GM12891 (cell line): ENCODE measurements around the gene ADSL. TPM values are rescaled to one million over a fixed set of nuclear protein-coding genes. Genes with fewer than 3 reads are reported as not detected.
"Not testable (repeated sequence)": the region's sequence is repeated elsewhere in the genome, so short reads cannot be mapped to it uniquely, and the experiment has no call there.

Experiments used
- DNase-seq: peaks from one replicate; pipeline ENCODE4 v3.0.0; 2011; ENCODE audit warnings: low spot score; ENCODE audit not compliant: insufficient read length
- FAIRE-seq: peaks from 2 replicates; lab custom pipeline; 2011; peaks lifted over from hg19 to GRCh38; lab: Jason Lieb, UNC
- PAX5 ChIP-seq: IDR thresholded peaks from 2 replicates; pipeline ENCODE4 v1.6.1; 2011; ENCODE audit warnings: low read length, moderate library complexity, mild to moderate bottlenecking; ENCODE audit not compliant: insufficient read depth, severe bottlenecking
- POLR2A ChIP-seq: IDR thresholded peaks from 2 replicates; pipeline ENCODE4 v1.6.1; 2011; ENCODE audit warnings: low read depth, low read length, control low read depth
- POLR2AphosphoS5 ChIP-seq: IDR thresholded peaks from 2 replicates; pipeline ENCODE4 v1.6.1; 2011; ENCODE audit warnings: low read depth, low read length, control low read depth
- POU2F2 ChIP-seq: IDR thresholded peaks from 2 replicates; pipeline ENCODE4 v1.6.1; 2011; ENCODE audit warnings: low read depth, mild to moderate bottlenecking, control low read depth, low read length, moderate library complexity
- SPI1 ChIP-seq: IDR thresholded peaks from 2 replicates; pipeline ENCODE4 v1.6.1; 2011; ENCODE audit warnings: low read depth, low read length, control low read depth
- TAF1 ChIP-seq: IDR thresholded peaks from 2 replicates; pipeline ENCODE4 v1.6.1; 2011; ENCODE audit warnings: low read depth, low read length, control low read depth
- polyA plus RNA-seq: library from polyadenylated mRNA; unstranded; fragments of >200 nt; gene quantifications from one replicate; pipeline ENCODE4 v1.2.1, GENCODE V29; 2012; ENCODE audit warnings: low read depth, missing spikeins, inconsistent platforms; ENCODE audit not compliant: missing spikeins

Gene ADSL
- polyA plus RNA-seq, result 108 TPM

DNA sequence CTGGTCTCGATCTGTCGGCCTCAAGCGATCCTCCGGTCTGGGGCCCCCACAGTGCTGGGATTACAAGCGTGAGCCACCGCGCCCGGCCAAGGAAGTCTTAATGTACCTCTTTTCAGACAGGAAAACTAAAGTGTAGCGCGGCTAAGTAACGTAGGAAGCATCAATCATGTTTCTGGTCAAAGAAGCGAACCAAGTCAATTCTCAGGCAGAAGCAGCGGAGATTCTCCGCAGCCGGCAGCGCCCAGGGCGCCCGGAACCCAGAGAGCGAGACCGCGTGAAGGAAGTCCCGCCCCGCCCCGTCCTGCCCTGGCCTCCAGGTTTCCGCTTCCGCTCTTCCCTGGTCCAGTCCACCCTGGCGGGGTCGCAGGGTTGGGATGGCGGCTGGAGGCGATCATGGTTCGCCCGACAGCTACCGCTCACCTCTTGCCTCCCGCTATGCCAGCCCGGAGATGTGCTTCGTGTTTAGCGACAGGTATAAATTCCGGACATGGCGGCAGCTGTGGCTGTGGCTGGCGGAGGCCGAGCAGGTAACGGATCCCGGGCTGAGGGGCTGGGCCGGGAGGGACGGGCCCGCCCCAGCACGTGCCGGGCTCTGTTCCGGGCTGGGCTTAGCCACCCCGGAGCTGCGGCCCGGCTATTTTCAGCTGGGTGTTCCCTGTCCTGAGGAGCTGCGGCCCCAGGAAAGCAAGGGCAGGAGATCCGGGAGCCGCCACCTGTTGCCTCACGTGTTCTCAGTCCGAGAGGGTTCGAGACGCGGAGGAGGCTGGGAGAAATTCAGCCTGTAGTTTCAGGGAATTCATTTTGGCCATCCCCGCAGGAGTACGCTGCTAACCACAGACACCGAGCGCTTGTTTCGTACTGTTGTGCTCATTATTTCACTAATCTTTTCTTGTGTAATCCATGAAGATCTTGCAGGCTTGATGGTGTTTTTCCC, at the start of gene ADSL:
ADSL (plus strand) TSS at position 316 of the 934 bp plus-strand sequence; CDS start at position 375, 59 bp downstream.
- FAIRE-seq, result peak; percentile 94
- peak; percentile 79 for DNase-seq
- TF ChIP-seq POLR2AphosphoS5 (peak; percentile 97), POU2F2 (peak; percentile 64; the same call in 1 of the 2 replicates), PAX5 (peak; percentile 18), SPI1 (peak; percentile 62), TAF1 (peak; percentile 80), POLR2A (peak; percentile 96)

DNA sequence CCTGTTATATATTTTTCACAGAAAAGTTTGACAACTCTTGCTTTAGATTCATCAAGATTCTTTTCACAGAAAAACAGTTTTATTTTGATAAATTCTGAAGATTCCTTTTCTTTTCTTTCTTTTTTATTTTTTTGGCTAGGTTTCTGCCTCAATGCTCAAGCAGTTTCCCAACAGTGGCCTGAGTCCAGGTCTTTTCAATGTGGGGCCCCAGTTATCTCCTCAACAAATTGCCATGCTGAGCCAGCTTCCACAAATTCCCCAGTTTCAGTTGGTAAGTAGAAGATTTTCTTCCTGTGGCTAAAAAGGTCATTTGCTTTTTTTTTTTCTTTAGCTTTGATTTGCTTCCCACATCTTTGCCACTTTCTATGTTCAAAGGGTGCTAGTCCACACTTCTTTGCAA, 46.0 kb upstream of the ADSL start:
- TF ChIP-seq POLR2A (no peak), SPI1 (no peak), POU2F2 (no peak), PAX5 (no peak), POLR2AphosphoS5 (no peak), TAF1 (no peak)
- FAIRE-seq (no peak), DNase-seq (no peak)

DNA sequence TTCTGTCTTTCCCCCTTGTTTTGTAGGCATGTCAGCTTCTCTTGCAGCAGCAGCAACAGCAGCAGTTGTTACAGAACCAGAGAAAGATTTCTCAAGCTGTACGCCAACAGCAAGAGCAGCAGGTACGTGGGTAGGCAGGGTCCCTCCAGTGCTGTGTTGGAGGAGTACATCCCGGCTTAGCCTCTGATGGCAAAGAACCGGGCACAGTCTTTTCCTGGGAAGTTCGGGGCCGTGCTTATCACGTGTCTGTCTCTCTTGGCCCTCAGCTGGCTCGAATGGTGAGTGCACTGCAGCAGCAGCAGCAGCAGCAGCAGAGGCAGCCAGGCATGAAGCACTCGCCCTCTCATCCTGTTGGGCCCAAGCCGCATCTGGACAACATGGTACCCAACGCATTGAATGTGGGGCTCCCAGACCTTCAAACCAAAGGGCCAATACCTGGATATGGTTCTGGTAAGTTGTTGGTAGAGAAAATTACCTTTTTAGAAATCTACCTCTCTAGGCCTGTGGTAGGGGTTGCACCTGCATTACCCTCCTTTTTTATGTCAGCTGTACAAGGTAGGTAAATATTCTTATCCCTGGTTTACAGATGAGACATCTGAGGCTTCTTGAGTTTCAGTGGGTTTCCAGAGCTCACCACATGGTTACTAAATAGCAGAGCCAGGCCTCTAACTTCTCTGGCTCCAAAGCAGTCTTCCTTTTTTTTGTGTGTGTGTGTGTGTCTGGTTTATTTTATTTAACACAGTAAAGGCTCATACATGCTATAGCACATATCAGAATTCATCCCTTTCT, 45.2 kb upstream of the ADSL start:
- peak; percentile 87 for FAIRE-seq

DNA sequence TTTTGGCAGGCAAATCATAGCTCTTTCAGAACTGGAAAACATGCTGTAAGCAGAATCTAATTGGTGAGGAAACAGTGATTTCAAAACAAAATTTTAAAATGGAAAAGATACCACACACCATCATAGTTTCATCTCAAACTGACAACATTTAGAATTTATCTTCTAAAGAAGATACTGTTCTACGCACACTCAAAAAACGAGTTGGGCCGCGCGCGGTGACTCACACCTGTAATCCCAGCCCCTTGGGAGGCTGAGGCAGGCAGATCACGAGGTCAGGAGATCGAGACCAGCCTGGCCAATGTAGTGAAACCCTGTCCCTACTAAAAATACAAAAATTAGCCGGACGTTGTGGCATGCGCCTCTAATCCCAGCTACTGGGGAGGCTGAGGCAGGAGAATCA, 44.2 kb upstream of the ADSL start:
- TF ChIP-seq SPI1, result no peak
- TF ChIP-seq PAX5, result no peak
- no peak for TF ChIP-seq POLR2A
- no peak for TF ChIP-seq TAF1
- TF ChIP-seq POLR2AphosphoS5, result no peak
- TF ChIP-seq POU2F2, result no peak
- DNase-seq (no peak), FAIRE-seq (no peak)

More for the DNA sequence above, 45.2 kb upstream of the ADSL start:
- peak; percentile 46 for DNase-seq
- no peak for TF ChIP-seq SPI1
- TF ChIP-seq TAF1, result no peak
- TF ChIP-seq POLR2AphosphoS5, result no peak
- TF ChIP-seq PAX5, result peak; percentile 61
- TF ChIP-seq POU2F2, result no peak

DNA sequence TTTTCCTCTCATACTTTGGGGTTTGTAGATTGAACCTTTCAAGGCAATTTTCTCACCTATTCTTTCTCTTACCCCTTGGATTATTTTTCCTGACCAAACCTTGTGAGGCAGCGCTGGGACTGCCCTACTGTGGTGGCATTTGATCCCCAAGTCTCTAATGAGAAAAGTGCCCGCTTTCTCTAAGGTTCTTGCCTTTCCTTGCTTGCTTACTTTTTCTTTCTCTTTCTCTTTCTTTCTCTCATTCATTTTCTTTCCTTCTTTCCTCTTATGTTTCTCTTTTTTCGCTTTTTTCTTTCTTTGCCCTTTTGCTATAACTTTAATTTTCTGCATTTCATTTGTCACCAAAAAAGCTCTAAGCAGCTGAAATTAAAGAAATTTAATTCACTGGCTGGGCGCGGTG, 40.7 kb upstream of the ADSL start:
- FAIRE-seq (no peak), DNase-seq (no peak)
- TF ChIP-seq POU2F2, result no peak
- no peak for TF ChIP-seq PAX5
- no peak for TF ChIP-seq SPI1
- no peak for TF ChIP-seq TAF1
- no peak for TF ChIP-seq POLR2A
- no peak for TF ChIP-seq POLR2AphosphoS5

DNA sequence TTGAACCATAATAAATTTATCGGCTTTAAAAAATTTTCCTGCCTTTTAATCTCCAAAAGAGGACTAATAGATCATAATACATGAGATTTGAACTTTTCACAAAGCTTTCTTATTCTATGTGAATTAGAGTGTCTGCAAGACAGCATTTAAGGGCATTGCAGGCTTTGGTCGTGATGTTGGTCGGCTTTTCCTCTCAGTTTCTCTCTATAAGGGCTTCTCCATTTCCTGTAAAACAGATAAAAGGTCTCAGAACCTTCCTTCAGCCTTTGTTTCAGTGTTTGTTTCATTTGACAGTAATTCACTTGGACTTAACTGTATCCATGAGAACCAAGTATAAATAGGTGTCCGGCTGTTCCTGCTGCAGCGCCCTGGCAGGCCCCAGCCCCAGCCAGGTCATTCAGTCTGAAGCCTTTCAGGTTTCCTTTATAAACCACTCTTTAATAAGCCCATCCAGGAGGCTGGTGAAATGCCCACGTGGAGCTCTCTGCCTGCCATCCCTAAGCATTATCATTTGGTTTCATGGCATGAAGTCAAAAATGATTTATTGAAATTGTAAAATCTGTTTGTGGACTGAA, 37.2 kb upstream of the ADSL start:
- DNase-seq (no peak), FAIRE-seq (no peak)
- TF ChIP-seq POU2F2 (no peak), PAX5 (no peak), TAF1 (no peak), SPI1 (no peak), POLR2A (no peak), POLR2AphosphoS5 (no peak)

DNA sequence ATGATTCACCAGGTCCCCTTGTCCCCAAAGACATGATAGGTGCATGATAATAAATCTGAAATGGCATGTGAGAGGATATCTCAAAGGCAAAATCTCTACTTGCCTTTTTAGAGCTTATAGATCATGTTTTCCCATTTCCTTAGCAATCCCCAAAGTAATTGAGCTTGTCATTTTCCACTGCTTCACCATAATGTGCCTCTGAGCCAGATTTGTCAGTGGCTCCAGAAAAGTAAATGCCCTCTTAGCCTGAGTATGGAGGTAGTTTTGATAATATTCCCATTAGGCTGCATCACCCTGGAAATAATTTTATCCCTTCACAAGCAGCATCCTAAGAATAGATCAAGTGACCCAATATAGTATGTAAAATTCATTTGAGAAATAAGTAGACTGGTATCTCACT, 36.7 kb upstream of the ADSL start:
- DNase-seq (no peak), FAIRE-seq (no peak)
- TF ChIP-seq POLR2A (no peak), SPI1 (no peak), TAF1 (no peak), POLR2AphosphoS5 (no peak), POU2F2 (no peak), PAX5 (no peak)

DNA sequence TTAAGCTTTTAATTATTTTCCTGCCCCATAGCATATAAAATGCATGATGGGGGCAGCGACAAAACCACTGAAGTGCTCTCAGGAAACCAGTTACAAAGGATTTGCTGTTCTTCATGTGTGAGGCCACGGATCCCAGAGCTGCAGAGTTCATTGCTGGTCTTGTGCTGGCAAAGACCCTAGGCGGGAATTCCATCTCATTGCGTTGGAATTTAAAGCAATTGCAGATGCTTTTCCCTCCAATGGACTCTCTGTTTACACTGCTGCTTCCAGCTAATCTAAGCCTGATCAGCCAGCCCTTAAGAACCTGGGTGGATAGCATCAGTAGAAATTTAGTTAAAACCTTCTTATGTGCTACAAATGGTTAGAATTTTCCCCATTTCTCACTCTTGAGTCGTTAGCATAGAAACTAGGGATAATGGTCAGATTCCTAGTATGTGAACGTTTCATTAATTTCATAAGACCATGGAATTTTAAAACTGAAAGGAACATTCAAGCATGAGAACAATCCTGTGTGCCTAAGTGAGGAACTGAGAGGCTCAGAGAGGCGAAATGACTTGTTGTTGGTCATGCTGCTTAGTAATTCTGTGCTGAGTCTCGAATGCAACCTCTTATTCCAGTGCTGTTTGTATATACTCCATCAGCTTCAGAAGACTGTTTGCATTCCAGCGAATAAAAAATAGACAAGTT, 36.1 kb upstream of the ADSL start:
- DNase-seq (no peak), FAIRE-seq (peak; percentile 26)
- TF ChIP-seq POLR2A (no peak), SPI1 (peak; percentile 93)

GRCh38 chr22:40310768-40311120, 35.6 kb upstream of the ADSL start:
- DNase-seq, result no peak
- TF ChIP-seq POLR2AphosphoS5 (no peak), POU2F2 (no peak), POLR2A (no peak), PAX5 (no peak), TAF1 (no peak), SPI1 (no peak)
- FAIRE-seq, result no peak

DNA sequence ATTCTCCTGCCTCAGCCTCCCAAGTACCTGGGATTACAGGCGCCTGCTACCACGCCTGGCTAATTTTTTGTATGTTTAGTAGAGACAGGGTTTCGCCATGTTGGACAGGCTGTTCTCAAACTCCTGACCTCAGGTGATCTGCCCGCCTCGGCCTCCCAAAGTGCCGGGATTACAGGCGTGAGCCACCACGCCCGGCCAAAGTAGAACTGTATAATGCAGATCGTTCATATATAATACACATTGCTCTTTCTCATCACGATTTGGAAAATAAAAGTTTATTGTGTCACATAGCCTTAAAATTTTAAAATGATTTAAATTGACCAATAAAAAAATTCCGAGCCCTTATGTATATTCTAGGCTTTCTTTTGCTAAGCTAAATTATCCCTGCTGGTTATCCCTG, 34.7 kb upstream of the ADSL start:
- not testable (repeated sequence) for FAIRE-seq, DNase-seq
